Skeletal muscle satellite cell (primary cell): Measurements from ENCODE around the gene SLC12A3.

Source experiments
- H3K27me3 ChIP-seq: 2 replicates; pipeline ENCODE4 v1.7.0; 2013; ENCODE audit warnings: low read length; ENCODE audit not compliant: control insufficient read depth, insufficient read depth
- H3K36me3 ChIP-seq: 2 replicates; pipeline ENCODE4 v1.7.0; 2013; ENCODE audit warnings: mild to moderate bottlenecking, control low read depth, low read length; ENCODE audit not compliant: insufficient read depth
- H3K4me1 ChIP-seq: 2 replicates; pipeline ENCODE4 v1.7.0; 2013; ENCODE audit warnings: low read length; ENCODE audit not compliant: control insufficient read depth, insufficient read depth
- H3K4me2 ChIP-seq: 2 replicates; pipeline ENCODE4 v1.7.0; 2013; ENCODE audit warnings: mild to moderate bottlenecking, low read length
- H3K4me3 ChIP-seq: 2 replicates; pipeline ENCODE4 v1.7.0; 2013; ENCODE audit warnings: low read length
- H3K9ac ChIP-seq: 2 replicates; pipeline ENCODE4 v1.7.0; 2013; ENCODE audit warnings: mild to moderate bottlenecking, low read depth, low read length, moderate library complexity
- H3K9me3 ChIP-seq: replicated peaks from 2 replicates; pipeline ENCODE4 v1.7.0; 2013; ENCODE audit warnings: mild to moderate bottlenecking, control low read depth, low read length

Gene SLC12A3

DNA sequence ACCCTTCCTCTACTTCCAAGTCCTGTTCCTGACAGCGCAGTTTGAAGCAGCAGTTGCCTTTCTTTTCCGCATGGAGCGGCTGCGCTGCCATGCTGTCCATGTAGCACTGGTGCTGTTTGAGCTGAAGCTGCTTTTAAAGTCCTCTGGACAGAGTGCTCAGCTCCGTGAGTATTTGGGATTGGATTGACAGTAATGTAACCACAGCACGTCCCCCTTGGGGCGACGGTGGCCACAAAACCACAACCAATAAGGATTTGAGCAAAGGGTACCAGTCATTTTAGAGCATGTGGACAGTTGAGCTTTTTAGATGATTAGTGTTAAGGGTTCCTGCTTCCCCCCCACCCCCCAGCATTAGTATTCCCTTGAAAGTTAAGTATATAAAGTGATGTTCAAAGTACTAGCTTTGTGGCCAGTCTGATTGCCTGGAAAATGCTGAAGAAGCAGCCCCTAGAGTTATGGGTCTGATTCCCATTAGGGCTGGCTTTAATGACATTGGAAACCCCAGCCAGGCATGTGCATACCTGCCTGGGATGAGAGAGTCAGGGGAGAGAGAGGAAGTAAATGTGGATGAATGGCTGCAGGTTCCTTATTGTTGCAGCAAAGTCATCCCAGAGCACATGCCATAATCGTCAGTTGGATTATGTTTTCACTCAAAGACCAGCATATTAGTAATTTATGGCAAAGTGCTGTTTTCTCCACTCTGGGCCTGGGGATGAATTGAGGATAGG is 31.6 kb upstream of the SLC12A3 start:
- Histone ChIP-seq H3K9me3 (no peaks in the 10 kb centered on the region), H3K4me3 (no peak overlapping the region), H3K36me3 (peaks cover 80% of the 10 kb centered on the region), H3K4me2 (no peak overlapping the region), H3K27me3 (no peaks in the 10 kb centered on the region), H3K4me1 (no peaks in the 10 kb centered on the region), H3K9ac (no peak overlapping the region)

DNA sequence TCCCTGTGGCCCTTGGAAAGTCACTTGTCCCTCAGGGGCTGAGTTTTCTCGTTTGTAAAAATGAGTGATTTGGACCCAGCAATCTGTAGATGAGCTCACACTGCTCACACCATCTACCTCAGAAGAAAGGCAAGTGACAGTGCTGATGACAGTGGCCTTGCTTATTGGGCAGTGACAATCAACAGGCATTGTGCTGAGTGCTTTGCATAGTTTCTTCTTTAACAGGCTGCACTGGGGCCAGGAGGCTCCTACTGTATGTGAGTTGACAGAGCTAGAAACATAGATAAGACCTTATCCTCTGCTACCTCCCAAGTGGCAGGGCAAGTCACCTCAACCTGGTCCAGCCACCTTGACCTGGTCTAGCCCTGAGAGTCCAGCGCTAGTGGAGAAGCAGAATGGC is 29.7 kb upstream of the SLC12A3 start:
- no peaks in the 10 kb centered on the region for H3K9me3 ChIP-seq
- H3K4me2 ChIP-seq: no peak overlapping the region
- no peak overlapping the region for H3K9ac ChIP-seq
- H3K4me1 ChIP-seq: no peaks in the 10 kb centered on the region
- H3K36me3 ChIP-seq: peaks cover 79% of the 10 kb centered on the region
- no peaks in the 10 kb centered on the region for H3K27me3 ChIP-seq
- no peak overlapping the region for H3K4me3 ChIP-seq

DNA sequence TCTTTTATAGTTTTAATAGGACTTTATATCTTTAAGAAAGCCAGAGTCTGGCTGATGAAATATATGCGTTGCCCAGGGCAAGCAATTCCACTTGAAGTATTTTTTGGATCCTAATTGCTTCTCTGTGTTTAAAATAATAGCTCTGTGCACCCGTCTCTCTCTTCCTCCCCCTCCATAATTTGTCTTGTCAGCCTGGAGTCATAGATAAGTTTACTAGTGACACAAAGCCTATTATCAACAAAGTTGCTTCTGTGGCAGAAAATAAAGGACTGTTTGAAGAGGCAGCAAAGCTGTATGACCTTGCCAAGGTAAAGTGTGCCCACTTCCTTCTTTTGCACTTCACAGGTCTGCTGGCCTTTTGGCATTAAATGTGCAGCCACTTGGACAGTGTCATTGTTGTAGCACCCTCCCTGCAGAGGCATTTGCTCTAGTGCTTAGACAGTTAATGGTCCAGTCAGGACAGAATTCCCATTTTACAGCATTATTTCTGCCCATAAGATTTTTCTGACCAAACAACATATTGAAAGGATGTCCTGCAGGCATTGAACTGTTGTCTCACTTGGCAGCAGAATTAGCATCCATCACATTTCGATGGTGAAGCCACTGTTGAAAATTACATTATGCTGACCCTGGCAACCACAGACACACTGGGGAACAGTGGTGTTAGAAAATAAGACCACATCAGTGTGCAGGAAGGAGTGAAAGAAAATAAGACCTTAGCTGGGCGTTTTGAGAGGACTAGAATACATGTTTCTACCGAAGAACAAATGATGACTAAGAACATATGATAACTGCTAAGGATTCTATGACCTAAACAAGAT is 28.4 kb upstream of the SLC12A3 start:
- H3K36me3 ChIP-seq: peaks cover 78% of the 10 kb centered on the region
- no peaks in the 10 kb centered on the region for H3K4me1 ChIP-seq
- H3K9me3 ChIP-seq: no peaks in the 10 kb centered on the region
- H3K27me3 ChIP-seq: no peaks in the 10 kb centered on the region
- H3K4me2 ChIP-seq: no peak overlapping the region
- no peak overlapping the region for H3K9ac ChIP-seq
- H3K4me3 ChIP-seq: no peak overlapping the region

GRCh38 chr16:56838622-56839337 is 26.2 kb upstream of the SLC12A3 start:
- H3K9me3 ChIP-seq: no peaks in the 10 kb centered on the region
- no peaks in the 10 kb centered on the region for H3K27me3 ChIP-seq
- no peak overlapping the region for H3K4me3 ChIP-seq
- no peak overlapping the region for H3K9ac ChIP-seq
- no peak overlapping the region for H3K4me2 ChIP-seq
- peaks cover 76% of the 10 kb centered on the region for H3K36me3 ChIP-seq
- H3K4me1 ChIP-seq: no peaks in the 10 kb centered on the region

- peaks cover 75% of the 10 kb centered on the region for H3K36me3 ChIP-seq
- no peaks in the 10 kb centered on the region for H3K4me1 ChIP-seq
- no peaks in the 10 kb centered on the region for H3K9me3 ChIP-seq
- no peak overlapping the region for H3K4me3 ChIP-seq
- no peak overlapping the region for H3K4me2 ChIP-seq
- no peak overlapping the region for H3K9ac ChIP-seq
- H3K27me3 ChIP-seq: no peaks in the 10 kb centered on the region
These were observed 23.8 kb upstream of the SLC12A3 start for GRCh38 chr16:56841233-56841632.

DNA sequence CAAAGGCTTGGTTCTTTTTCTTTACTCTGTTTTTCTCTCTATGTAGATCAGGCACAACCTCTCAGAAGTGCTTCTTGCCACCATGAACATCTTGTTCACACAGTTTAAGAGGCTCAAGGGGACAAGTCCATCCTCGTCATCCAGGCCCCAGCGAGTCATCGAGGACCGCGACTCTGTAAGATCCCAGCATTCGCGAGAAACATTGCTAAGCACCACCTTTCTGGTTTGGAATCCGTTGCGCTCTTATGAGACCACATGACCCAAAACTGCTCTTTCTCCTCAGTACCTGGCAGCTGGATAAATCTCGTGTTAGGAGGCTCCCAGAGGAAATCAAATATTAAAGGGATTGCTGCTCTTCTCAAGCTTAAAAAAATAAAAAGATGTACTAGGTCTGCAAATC is 23.3 kb upstream of the SLC12A3 start:
- Histone ChIP-seq H3K4me3 (no peak overlapping the region), H3K9me3 (no peaks in the 10 kb centered on the region), H3K4me1 (no peaks in the 10 kb centered on the region), H3K9ac (no peak overlapping the region), H3K36me3 (peaks cover 71% of the 10 kb centered on the region), H3K4me2 (no peak overlapping the region), H3K27me3 (no peaks in the 10 kb centered on the region)

- peaks cover under 1% of the 10 kb centered on the region for H3K4me1 ChIP-seq
- H3K36me3 ChIP-seq: peaks cover 67% of the 10 kb centered on the region
- H3K27me3 ChIP-seq: no peaks in the 10 kb centered on the region
- H3K9me3 ChIP-seq: no peaks in the 10 kb centered on the region
- no peak overlapping the region for H3K4me2 ChIP-seq
- H3K4me3 ChIP-seq: no peak overlapping the region
- H3K9ac ChIP-seq: no peak overlapping the region
These were observed 22.9 kb upstream of the SLC12A3 start for GRCh38 chr16:56842133-56842532.

DNA sequence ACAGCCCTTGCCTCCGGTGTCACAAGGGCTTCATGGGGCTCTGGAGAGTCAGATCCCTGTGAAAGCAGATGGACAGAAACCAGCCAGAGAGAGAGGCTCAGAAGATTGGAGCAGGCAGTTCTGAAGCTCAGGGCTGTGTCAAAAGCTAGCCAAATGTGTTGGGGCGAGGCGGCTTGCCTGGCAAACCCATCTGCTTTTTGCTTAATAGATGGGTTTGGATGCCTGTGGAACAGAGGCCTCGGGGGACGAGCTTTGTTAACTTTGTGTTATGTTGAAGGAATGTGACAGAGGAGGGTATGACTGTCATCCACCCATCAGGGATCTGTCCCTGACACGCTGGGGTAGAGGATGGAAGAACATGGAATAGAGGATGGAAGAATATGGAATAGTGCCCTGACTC is 21.0 kb upstream of the SLC12A3 start:
- Histone ChIP-seq H3K4me1 (peaks cover 19% of the 10 kb centered on the region), H3K9ac (no peak overlapping the region), H3K27me3 (no peaks in the 10 kb centered on the region), H3K36me3 (peaks cover 57% of the 10 kb centered on the region), H3K9me3 (no peaks in the 10 kb centered on the region), H3K4me3 (no peak overlapping the region), H3K4me2 (no peak overlapping the region)

DNA sequence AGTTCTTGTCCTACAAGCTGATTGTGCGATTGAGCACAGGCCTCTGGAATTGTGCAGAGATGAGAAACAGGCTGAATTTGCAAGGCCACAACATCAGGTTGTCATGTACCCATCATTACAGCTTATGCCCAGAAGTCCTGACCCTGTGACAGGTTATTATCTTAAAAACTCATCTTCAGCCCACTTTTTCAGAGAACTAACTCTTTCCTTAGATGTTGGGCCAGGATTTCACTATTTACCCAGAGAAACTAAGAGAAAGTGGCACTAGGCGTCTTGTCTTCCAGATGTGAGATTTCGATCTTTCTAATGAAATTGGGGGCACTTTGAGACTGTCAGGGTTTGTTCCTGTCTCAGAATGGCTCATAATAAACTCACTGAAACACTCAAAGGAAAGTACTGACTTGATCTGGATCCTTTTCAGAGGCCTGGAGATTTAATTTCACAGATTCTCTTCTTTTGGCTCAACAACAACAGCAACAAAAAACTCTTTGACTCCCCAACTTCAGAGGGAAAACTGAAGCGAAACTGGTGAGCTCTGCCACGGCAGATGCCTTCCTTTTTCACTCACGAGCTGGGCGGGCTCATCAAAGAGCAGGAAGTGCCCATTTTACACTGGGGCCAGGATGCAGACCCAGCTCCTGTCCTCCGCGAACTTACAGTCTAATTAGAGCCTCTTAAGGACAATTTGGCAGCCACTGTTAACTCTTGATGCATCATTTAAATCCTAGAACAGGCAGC is 17.7 kb upstream of the SLC12A3 start:
- H3K9me3 ChIP-seq: no peaks in the 10 kb centered on the region
- peak overlapping the region; percentile 9 for H3K4me3 ChIP-seq
- peak overlapping the region; percentile 24 for H3K9ac ChIP-seq
- peaks cover 45% of the 10 kb centered on the region for H3K4me1 ChIP-seq
- peak overlapping the region; percentile 39 for H3K4me2 ChIP-seq
- no peaks in the 10 kb centered on the region for H3K27me3 ChIP-seq
- peaks cover 32% of the 10 kb centered on the region for H3K36me3 ChIP-seq

DNA sequence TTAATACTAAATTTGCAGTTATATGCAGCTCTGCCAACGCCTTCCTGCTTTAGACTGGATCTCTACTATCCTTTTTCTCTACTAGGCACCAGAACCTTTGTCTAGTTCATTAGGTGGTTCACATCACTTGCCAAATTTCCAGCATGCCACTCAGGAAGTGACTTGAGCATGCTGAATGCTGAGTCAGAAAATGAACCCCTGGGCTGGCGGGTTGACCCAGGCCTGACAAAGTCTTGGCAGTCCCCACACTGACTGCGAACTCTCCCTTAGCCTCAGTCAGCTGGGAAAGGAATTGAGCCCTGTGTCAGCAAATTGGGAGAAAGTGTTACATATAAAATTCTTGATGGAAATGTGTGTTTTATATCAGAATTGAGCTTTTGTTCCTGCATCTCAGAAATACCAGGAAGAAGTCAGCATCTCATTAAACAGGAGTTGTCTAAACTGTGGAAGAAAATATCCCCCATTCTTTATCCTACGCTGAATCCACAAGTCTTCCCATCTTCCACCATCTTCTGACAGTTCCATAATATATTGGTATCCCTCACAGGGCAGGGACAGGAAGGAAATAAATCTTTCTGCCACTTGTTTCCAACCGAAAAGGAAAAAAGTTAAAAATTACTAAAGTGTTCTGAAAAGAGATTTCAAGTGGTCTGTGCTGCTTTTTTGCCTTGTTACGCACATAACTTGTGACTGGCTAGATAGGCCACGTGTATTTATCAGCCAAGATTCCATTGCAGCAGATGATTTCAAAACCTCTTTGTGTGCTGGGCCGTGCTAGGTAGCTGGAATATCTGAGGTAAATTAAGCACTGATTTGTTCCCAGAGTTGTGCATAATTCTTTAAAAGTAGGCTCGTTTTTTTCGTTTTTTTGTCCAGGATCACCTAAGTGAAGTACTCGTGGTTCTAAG is 16.7 kb upstream of the SLC12A3 start:
- no peaks in the 10 kb centered on the region for H3K9me3 ChIP-seq
- H3K9ac ChIP-seq: peak overlapping the region; percentile 24
- H3K4me3 ChIP-seq: peak overlapping the region; percentile 9
- H3K4me2 ChIP-seq: peak overlapping the region; percentile 57
- peaks cover 45% of the 10 kb centered on the region for H3K4me1 ChIP-seq
- peaks cover 23% of the 10 kb centered on the region for H3K36me3 ChIP-seq
- H3K27me3 ChIP-seq: no peaks in the 10 kb centered on the region
